Breast epithelium (tissue), 4 donors: Measurements from ENCODE around the gene IL37. TPM values are rescaled to one million over a fixed set of nuclear protein-coding genes. Genes with fewer than 3 reads are reported as not detected.

Source experiments
- DNase-seq, 2 donors: peaks; one replicate each; pipeline ENCODE4 v3.0.0-alpha.2; 2019; ENCODE audit warnings: low spot score in 2 of 2
- H3K27ac ChIP-seq, 2 donors: fragments of 200-600 bp; sonication (generic) in 1 of 2; one replicate each; pipeline ENCODE4 v1.5.1; 2016 to 2019; ENCODE audit warnings: mild to moderate bottlenecking in 1 of 2
- H3K27me3 ChIP-seq, 2 donors: fragments of 200-600 bp; sonication (generic) in 1 of 2; one replicate each; pipeline versions ENCODE4 v1.5.1 to v1.6.0; 2017 to 2019; ENCODE audit warnings: control low read depth in 1 of 2, mild to moderate bottlenecking in 1 of 2
- H3K36me3 ChIP-seq: fragments of 200-600 bp; one replicate; pipeline ENCODE4 v1.5.1; 2019
- H3K4me1 ChIP-seq, 2 donors: fragments of 200-600 bp; sonication (generic); one replicate each; pipeline ENCODE4 v1.5.1; 2016 to 2019; ENCODE audit warnings: control low read depth in 1 of 2
- H3K4me3 ChIP-seq, 3 donors: fragments of 200-600 bp; sonication (generic); 1 replicate in 2 of 3; 2 replicates in 1 of 3; pipeline ENCODE4 v1.5.1; 2016 to 2019; ENCODE audit warnings: mild to moderate bottlenecking in 3 of 3, moderate library complexity in 2 of 3
- H3K9me3 ChIP-seq, 2 donors: fragments of 200-600 bp; sonication (generic) in 1 of 2; one replicate each; pipeline ENCODE4 v1.5.1; 2016 to 2019; ENCODE audit warnings: control low read depth in 1 of 2
- CTCF ChIP-seq, 3 donors: fragments of 450-650 bp; IDR thresholded peaks; one replicate each; pipeline ENCODE4 v1.5.1; 2016 to 2017; ENCODE audit warnings: antibody characterized with exemption in 3 of 3, mild to moderate bottlenecking in 3 of 3, moderate library complexity in 3 of 3
- POLR2A ChIP-seq: fragments of 450-650 bp; IDR thresholded peaks from one replicate; pipeline ENCODE4 v1.6.1; 2016; ENCODE audit warnings: antibody characterized with exemption, mild to moderate bottlenecking, moderate library complexity
- POLR2AphosphoS5 ChIP-seq, 3 donors: sonication (generic); formaldehyde crosslinking; IDR thresholded peaks; one replicate each; pipeline ENCODE4 v1.6.1; 2017; ENCODE audit warnings: antibody characterized with exemption in 3 of 3
- intact Hi-C: fragments of 100-400 bp; cut with DNase I; formaldehyde crosslinking; loops from one replicate; pipeline ENCODE4 v1.15.1; 2023; ENCODE audit warnings: low total_unique reads
- total RNA-seq, 3 donors: library from RNA; depleted of rRNA; stranded (reverse); fragments of >200 nt; gene quantifications; one replicate each; pipeline ENCODE4 v1.1.0, GENCODE V29; 2016

Gene IL37
- total RNA-seq, 3 donors from 2014 or later, result not detected

- no peak for TF ChIP-seq CTCF (IDR thresholded peaks at IDR 0.05)
- TF ChIP-seq POLR2A, result no peak
- no peak for TF ChIP-seq POLR2AphosphoS5 (IDR thresholded peaks at IDR 0.05)
- Histone ChIP-seq H3K4me1 (no peaks in the 10 kb centered on the region), H3K36me3 (no peaks in the 10 kb centered on the region), H3K27ac (no peak overlapping the region), H3K9me3 (no peaks in the 10 kb centered on the region), H3K27me3 (no peaks in the 10 kb centered on the region), H3K4me3 (no peak overlapping the region)
- intact Hi-C loops, result loop anchor here (10.0 kb wide), 1 partner anchor 334 kb away; no protein-coding TSS in a partner anchor
- DNase-seq, result no peak
Observed at GRCh38 chr2:112959109-112959812, 48.3 kb downstream of the IL37 start.

- H3K27me3 ChIP-seq, result no peaks in the 10 kb centered on the region
Observed at GRCh38 chr2:112960230-112960825, 49.4 kb downstream of the IL37 start.

GRCh38 chr2:112962308-112963175 is 51.6 kb downstream of the IL37 start:
- no peaks in the 10 kb centered on the region for H3K36me3 ChIP-seq
- H3K4me3 ChIP-seq, result no peak overlapping the region
- no peak overlapping the region for H3K27ac ChIP-seq
- no peak for DNase-seq
- no peaks in the 10 kb centered on the region for H3K27me3 ChIP-seq
- intact Hi-C loops, result no loop called here
- H3K9me3 ChIP-seq, result no peaks in the 10 kb centered on the region
- no peaks in the 10 kb centered on the region for H3K4me1 ChIP-seq
- TF ChIP-seq POLR2AphosphoS5 (IDR thresholded peaks at IDR 0.05) (no peak), POLR2A (no peak), CTCF (IDR thresholded peaks at IDR 0.05) (no peak)

More at GRCh38 chr2:112960230-112960825, 49.4 kb downstream of the IL37 start:
- Histone ChIP-seq H3K9me3 (no peaks in the 10 kb centered on the region), H3K4me1 (no peaks in the 10 kb centered on the region), H3K36me3 (no peaks in the 10 kb centered on the region), H3K4me3 (no peak overlapping the region), H3K27ac (no peak overlapping the region)
- TF ChIP-seq CTCF (IDR thresholded peaks at IDR 0.05), result no peak
- no peak for TF ChIP-seq POLR2A
- TF ChIP-seq POLR2AphosphoS5 (IDR thresholded peaks at IDR 0.05), result no peak
- no peak for DNase-seq
- intact Hi-C loops, result no loop called here

- H3K4me1 ChIP-seq, result no peaks in the 10 kb centered on the region
- H3K27ac ChIP-seq, result no peak overlapping the region
- H3K4me3 ChIP-seq, result no peak overlapping the region
- intact Hi-C loops, result no loop called here
- TF ChIP-seq POLR2AphosphoS5 (IDR thresholded peaks at IDR 0.05) (no peak), CTCF (IDR thresholded peaks at IDR 0.05) (no peak), POLR2A (no peak)
- H3K27me3 ChIP-seq, result no peaks in the 10 kb centered on the region
- no peaks in the 10 kb centered on the region for H3K9me3 ChIP-seq
- H3K36me3 ChIP-seq, result no peaks in the 10 kb centered on the region
- DNase-seq, result no peak
Observed at GRCh38 chr2:112967023-112967422, 56.1 kb downstream of the IL37 start.

Other genes with a start within 250 kb of the IL37 start
- not detected for gene NT5DC4, start 190.1 kb upstream of the IL37 start, total RNA-seq
- under 1 TPM in 1 of 3 donors, not detected in 2; 0.96 TPM for gene CKAP2L, start 146.6 kb upstream of the IL37 start, total RNA-seq
- gene IL1A, start 126.7 kb upstream of the IL37 start, total RNA-seq, result under 1 TPM in 1 of 3 donors, not detected in 2; 0.44 TPM
- gene IL1B, start 74.4 kb upstream of the IL37 start, total RNA-seq, result 1 to 10 TPM in 1 of 3 donors, not detected in 2; 8.0 TPM
- not detected for gene IL36G, start 66.8 kb downstream of the IL37 start, total RNA-seq
- not detected for gene IL36A, start 94.3 kb downstream of the IL37 start, total RNA-seq
- not detected for gene IL36B, start 141.7 kb downstream of the IL37 start, total RNA-seq
- gene IL36RN, start 148.0 kb downstream of the IL37 start, total RNA-seq, result not detected
- gene IL1F10, start 156.8 kb downstream of the IL37 start, total RNA-seq, result not detected
- 1 to 10 TPM in 2 of 3 donors, under 1 TPM in 1; 0.66 to 3.8 (median 1.6) TPM for gene IL1RN, start 216.4 kb downstream of the IL37 start, total RNA-seq